CD14-positive monocyte (primary cell): ENCODE results near the gene ETV3L. TPM values are rescaled to one million over a fixed set of nuclear protein-coding genes. Genes with fewer than 3 reads are reported as not detected.
"Not testable (repeated sequence)": the region's sequence is repeated elsewhere in the genome, so short reads cannot be mapped to it uniquely, and the experiment has no call there.

Source experiments
- DNase-seq, 3 donors: peaks; one replicate each; pipeline ENCODE4 v3.0.0-alpha.2; 2011 to 2022
- H2AFZ ChIP-seq: 2 replicates; pipeline ENCODE4 v1.6.0; 2012; ENCODE audit warnings: mild to moderate bottlenecking, low read depth, low read length, inconsistent platforms; ENCODE audit not compliant: insufficient read depth, poor library complexity, severe bottlenecking
- H3K27ac ChIP-seq, 2 donors: 1 replicate in 1 of 2; 2 replicates in 1 of 2; pipeline ENCODE4 v1.5.1; 2012 to 2013; ENCODE audit warnings: low read length in 2 of 2, control low read depth in 1 of 2, inconsistent platforms in 1 of 2, low read depth in 1 of 2, mild to moderate bottlenecking in 1 of 2
- H3K27me3 ChIP-seq, 2 donors: one replicate each; pipeline versions ENCODE4 v1.6.0 to v1.6.1; 2011 to 2013; ENCODE audit warnings: low read length in 2 of 2; ENCODE audit not compliant: control insufficient read depth in 2 of 2, insufficient read depth in 2 of 2
- H3K36me3 ChIP-seq, 2 donors: replicated peaks in 1 of 2; 1 replicate in 1 of 2; 2 replicates in 1 of 2; pipeline versions ENCODE4 v1.5.1 to v1.6.1; 2012 to 2013; ENCODE audit warnings: low read length in 2 of 2, control low read depth in 1 of 2, inconsistent platforms in 1 of 2, mild to moderate bottlenecking in 1 of 2; ENCODE audit not compliant: insufficient read depth in 2 of 2, control insufficient read depth in 1 of 2
- H3K4me1 ChIP-seq, 2 donors: 1 replicate in 1 of 2; 2 replicates in 1 of 2; pipeline versions ENCODE4 v1.5.1 to v1.6.1; 2012 to 2013; ENCODE audit warnings: low read length in 2 of 2, control low read depth in 1 of 2, inconsistent platforms in 1 of 2, mild to moderate bottlenecking in 1 of 2, moderate library complexity in 1 of 2; ENCODE audit not compliant: insufficient read depth in 2 of 2, control insufficient read depth in 1 of 2
- H3K4me2 ChIP-seq: replicated peaks from 2 replicates; pipeline ENCODE3; 2012; ENCODE audit warnings: low read length, moderate library complexity, mild to moderate bottlenecking; ENCODE audit not compliant: poor library complexity, severe bottlenecking; ENCODE audit errors: extremely low read depth
- H3K4me3 ChIP-seq, 3 experiments: fragments of 200-600 bp in 1 of 3; sonication (generic) in 1 of 3; replicated peaks in 1 of 3; 1 replicate in 2 of 3; 2 replicates in 1 of 3; pipeline ENCODE4 v1.5.1; 2011 to 2013; ENCODE audit warnings: low read length in 3 of 3, mild to moderate bottlenecking in 3 of 3, control low read depth in 2 of 3, low read depth in 2 of 3, inconsistent platforms in 1 of 3, moderate library complexity in 1 of 3
- H3K79me2 ChIP-seq: 2 replicates; pipeline ENCODE4 v1.6.0; 2012; ENCODE audit warnings: mild to moderate bottlenecking, control low read depth, inconsistent platforms, low read length, moderate library complexity; ENCODE audit not compliant: insufficient read depth
- H3K9ac ChIP-seq: 2 replicates; pipeline ENCODE4 v1.6.0; 2017; ENCODE audit warnings: low read length, mild to moderate bottlenecking; ENCODE audit not compliant: insufficient read depth, poor library complexity, severe bottlenecking
- H3K9me3 ChIP-seq, 2 donors: replicated peaks in 1 of 2; 1 replicate in 1 of 2; 2 replicates in 1 of 2; pipeline versions ENCODE4 v1.5.1 to v1.6.1; 2012 to 2013; ENCODE audit warnings: low read length in 2 of 2, control low read depth in 1 of 2; ENCODE audit not compliant: control insufficient read depth in 1 of 2, insufficient read depth in 1 of 2
- H4K20me1 ChIP-seq: 2 replicates; pipeline ENCODE4 v1.6.0; 2012; ENCODE audit warnings: mild to moderate bottlenecking, low read length, control low read depth, moderate library complexity; ENCODE audit not compliant: insufficient read depth
- H3K27ac Mint-ChIP-seq, 7 donors: one replicate each; pipeline ENCODE4 v1.8.0; 2020; ENCODE audit warnings: mild to moderate bottlenecking in 7 of 7, mixed read lengths in 7 of 7, moderate library complexity in 6 of 7, inconsistent platforms in 2 of 7
- H3K27me3 Mint-ChIP-seq, 3 donors: one replicate each; pipeline ENCODE4 v1.8.0; 2021 to 2022; ENCODE audit warnings: low read depth in 3 of 3, mild to moderate bottlenecking in 3 of 3, mixed read lengths in 3 of 3, moderate library complexity in 3 of 3, inconsistent platforms in 1 of 3
- H3K36me3 Mint-ChIP-seq, 2 donors: one replicate each; pipeline ENCODE4 v1.8.0; 2020; ENCODE audit warnings: mixed read lengths in 2 of 2, inconsistent platforms in 1 of 2, mild to moderate bottlenecking in 1 of 2
- H3K4me1 Mint-ChIP-seq: one replicate; pipeline ENCODE4 v1.8.0; 2020; ENCODE audit warnings: mild to moderate bottlenecking, mixed read lengths
- H3K4me3 Mint-ChIP-seq, 2 donors: one replicate each; pipeline ENCODE4 v1.8.0; 2020; ENCODE audit warnings: mild to moderate bottlenecking in 2 of 2, mixed read lengths in 2 of 2, moderate library complexity in 1 of 2
- H3K9me3 Mint-ChIP-seq, 7 donors: one replicate each; pipeline ENCODE4 v1.8.0; 2020 to 2022; ENCODE audit warnings: mixed read lengths in 7 of 7, mild to moderate bottlenecking in 6 of 7, moderate library complexity in 6 of 7, inconsistent platforms in 2 of 7
- WGBS: methylation state at CpG from one replicate; pipeline ENCODE4 v1.1.5; 2013; ENCODE audit warnings: missing lambda C conversion rate; ENCODE audit not compliant: insufficient coverage; 5-methylcytosine and 5-hydroxymethylcytosine counted together
- intact Hi-C, 2 donors: fragments of 100-400 bp; cut with micrococcal nuclease; formaldehyde crosslinking; loops; one replicate each; pipeline versions ENCODE4 v1.15.0 to v1.15.1; 2023
- polyA plus RNA-seq, 3 donors: library from polyadenylated mRNA; depleted of rRNA in 1 of 3; unstranded in 2 of 3; stranded (reverse) in 1 of 3; fragments of 300-500 nt in 2 of 3; fragments of >200 nt in 1 of 3; fragmentation: Illumina TruSeq in 2 of 3; gene quantifications; 1 replicate in 2 of 3; 2 replicates in 1 of 3; pipeline ENCODE4 v1.2.3, GENCODE V29; 2012 to 2021
- TF ChIP-seq, protein P1 (sequence below): fragments of 200-600 bp; IDR thresholded peaks from one replicate; pipeline ENCODE4 v1.8.0; 2022; ENCODE audit warnings: antibody characterized with exemption, mild to moderate bottlenecking

ETV3L gene
- polyA plus RNA-seq, 3 donors = 0.26 to 0.41 TPM; not detected in 1

DNA sequence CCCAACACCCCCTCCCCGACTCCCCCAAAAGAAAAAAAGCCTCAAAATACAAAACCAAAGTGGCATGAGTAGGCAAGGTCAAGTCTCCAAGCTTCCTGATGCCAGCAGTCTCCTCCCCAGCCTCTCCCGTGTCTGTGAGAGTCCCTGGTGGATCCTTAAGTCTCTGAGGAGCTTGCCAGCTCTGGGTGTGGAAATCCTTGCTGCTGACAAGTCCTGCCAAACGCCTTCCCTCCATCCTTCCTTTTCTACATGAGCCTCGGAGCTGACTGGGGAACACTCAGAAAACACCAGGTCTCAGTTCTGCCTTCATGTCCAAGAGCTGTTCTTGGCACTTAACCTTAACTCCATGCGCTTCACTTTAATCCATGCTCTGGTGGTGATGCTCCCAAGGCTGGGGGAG, 3.7 kb upstream of the ETV3L start:
- intact Hi-C loops = no loop called here
- no CpG with 5 or more reads among the region's 5 CpGs for WGBS
- H3K27ac Mint-ChIP-seq = peak overlapping the region in 6 of 7 donors; percentile 1 to 85 (median 49)

DNA sequence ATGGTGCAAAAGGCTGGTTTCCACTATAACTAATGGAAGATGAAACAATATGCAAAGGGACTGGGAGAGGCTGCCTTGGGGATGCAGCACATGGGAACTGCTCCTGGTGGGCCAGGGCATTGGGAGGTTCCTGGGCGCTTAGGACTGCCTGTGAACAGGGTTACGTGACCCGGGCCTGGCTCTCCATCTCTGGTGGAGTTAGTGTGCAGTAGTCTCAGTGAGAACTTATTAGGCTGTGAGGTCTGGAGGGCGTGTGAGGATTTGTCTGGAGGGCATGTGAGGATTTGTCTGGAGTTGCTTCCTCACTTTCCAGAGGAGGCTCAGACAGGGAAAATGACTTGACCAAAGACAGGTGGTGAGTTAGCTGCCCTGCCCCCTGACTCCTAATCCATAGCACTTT, 1.5 kb upstream of the ETV3L start:
- H3K4me1 Mint-ChIP-seq = peaks cover 61% of the 10 kb centered on the region
- Histone ChIP-seq H2AFZ (no peak overlapping the region), H3K9me3 (no peaks in the 10 kb centered on the region), H3K36me3 (no peaks in the 10 kb centered on the region), H3K27me3 (no peaks in the 10 kb centered on the region), H3K4me1 (peaks cover 44 to 64% of the 10 kb centered on the region in 2 donors), H3K4me3 (no peak overlapping the region), H3K4me2 (no peak overlapping the region), H3K27ac (no peak overlapping the region), H3K79me2 (no peaks in the 10 kb centered on the region), H4K20me1 (no peaks in the 10 kb centered on the region), H3K9ac (no peak overlapping the region)
- H3K27me3 Mint-ChIP-seq = peaks cover 4 to 8% (median 8%) of the 10 kb centered on the region in 3 donors
- WGBS = 80% methylated on average over 1 of the region's 4 CpGs
- H3K27ac Mint-ChIP-seq = peak overlapping the region in 3 of 7 donors; percentile 9 to 78 (median 46)
- intact Hi-C loops = no loop called here
- TF ChIP-seq, protein P1, sequence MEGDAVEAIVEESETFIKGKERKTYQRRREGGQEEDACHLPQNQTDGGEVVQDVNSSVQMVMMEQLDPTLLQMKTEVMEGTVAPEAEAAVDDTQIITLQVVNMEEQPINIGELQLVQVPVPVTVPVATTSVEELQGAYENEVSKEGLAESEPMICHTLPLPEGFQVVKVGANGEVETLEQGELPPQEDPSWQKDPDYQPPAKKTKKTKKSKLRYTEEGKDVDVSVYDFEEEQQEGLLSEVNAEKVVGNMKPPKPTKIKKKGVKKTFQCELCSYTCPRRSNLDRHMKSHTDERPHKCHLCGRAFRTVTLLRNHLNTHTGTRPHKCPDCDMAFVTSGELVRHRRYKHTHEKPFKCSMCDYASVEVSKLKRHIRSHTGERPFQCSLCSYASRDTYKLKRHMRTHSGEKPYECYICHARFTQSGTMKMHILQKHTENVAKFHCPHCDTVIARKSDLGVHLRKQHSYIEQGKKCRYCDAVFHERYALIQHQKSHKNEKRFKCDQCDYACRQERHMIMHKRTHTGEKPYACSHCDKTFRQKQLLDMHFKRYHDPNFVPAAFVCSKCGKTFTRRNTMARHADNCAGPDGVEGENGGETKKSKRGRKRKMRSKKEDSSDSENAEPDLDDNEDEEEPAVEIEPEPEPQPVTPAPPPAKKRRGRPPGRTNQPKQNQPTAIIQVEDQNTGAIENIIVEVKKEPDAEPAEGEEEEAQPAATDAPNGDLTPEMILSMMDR = no peak
- no peaks in the 10 kb centered on the region for H3K9me3 Mint-ChIP-seq
- peak overlapping the region in 1 of 2 donors; percentile 19 for H3K4me3 Mint-ChIP-seq
- peaks cover 2 to 3% of the 10 kb centered on the region in 2 donors for H3K36me3 Mint-ChIP-seq
- DNase-seq = no peak

More for the DNA sequence above, 3.7 kb upstream of the ETV3L start:
- Histone ChIP-seq H3K27ac (peak overlapping the region in 1 of 2 donors; percentile 37), H3K9ac (no peak overlapping the region), H3K27me3 (no peaks in the 10 kb centered on the region), H4K20me1 (no peaks in the 10 kb centered on the region), H2AFZ (no peak overlapping the region), H3K9me3 (no peaks in the 10 kb centered on the region), H3K4me3 (no peak overlapping the region), H3K4me1 (peaks cover 58 to 81% of the 10 kb centered on the region in 2 donors), H3K4me2 (no peak overlapping the region), H3K36me3 (no peaks in the 10 kb centered on the region), H3K79me2 (no peaks in the 10 kb centered on the region)
- Mint-ChIP-seq H3K27me3 (peaks cover 8 to 14% (median 9%) of the 10 kb centered on the region in 3 donors), H3K4me1 (peaks cover 78% of the 10 kb centered on the region), H3K9me3 (no peaks in the 10 kb centered on the region), H3K36me3 (peaks cover 2 to 5% of the 10 kb centered on the region in 2 donors), H3K4me3 (no peak overlapping the region)
- peak in 1 of 3 donors; percentile 30 for DNase-seq
- TF ChIP-seq, protein P1 = no peak

DNA sequence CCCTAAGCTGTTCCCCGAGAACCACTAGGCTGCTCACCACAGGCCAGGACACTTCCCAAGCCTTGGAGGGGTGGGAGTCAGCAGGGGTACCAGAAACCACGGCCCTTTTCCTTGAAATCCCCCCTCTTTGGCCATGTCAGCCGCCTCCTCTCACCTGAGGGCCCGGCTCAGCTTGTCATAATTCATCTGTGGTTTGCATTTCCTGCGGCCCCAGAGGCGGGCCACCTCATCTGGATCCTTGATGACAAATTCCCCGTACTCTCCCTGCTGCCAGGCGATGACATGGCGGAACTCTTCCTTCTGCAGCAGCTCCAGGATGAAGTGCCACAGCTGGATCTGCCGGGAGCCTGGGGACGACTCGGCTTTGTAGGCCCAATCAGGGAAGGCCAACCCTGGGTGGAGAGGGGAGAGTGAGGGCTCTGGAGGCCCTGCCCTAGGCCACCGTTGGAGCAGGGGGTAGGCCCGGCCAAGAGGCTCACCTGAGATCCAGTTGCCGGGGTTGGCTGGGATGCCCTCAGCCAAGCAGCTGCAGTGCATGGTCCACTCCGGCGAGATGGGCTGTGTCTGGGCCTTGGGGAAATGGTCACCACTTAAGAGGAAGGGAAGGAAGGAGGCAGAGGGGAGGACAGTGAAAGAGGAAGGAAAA, 498 bp downstream of the ETV3L start:
- H2AFZ ChIP-seq, H4K20me1 ChIP-seq, H3K9me3 Mint-ChIP-seq, H3K9me3 ChIP-seq, H3K27me3 ChIP-seq, H3K36me3 Mint-ChIP-seq, H3K36me3 ChIP-seq, H3K27me3 Mint-ChIP-seq, H3K79me2 ChIP-seq: not testable (repeated sequence)
- peak overlapping the region in 1 of 3 experiments; percentile 30 for H3K4me3 ChIP-seq
- H3K4me1 ChIP-seq = peaks cover 32 to 43% of the 10 kb centered on the region in 2 donors
- peak overlapping the region; percentile 42 for H3K4me2 ChIP-seq
- H3K27ac Mint-ChIP-seq = peak overlapping the region; percentile 10 to 86 (median 78)
- peak overlapping the region; percentile 18 for H3K9ac ChIP-seq
- intact Hi-C loops = loop anchor here in 1 of 2 donors (2.0 kb wide), 1 partner anchor 56 kb away; no protein-coding TSS in a partner anchor
- 50% methylated on average over 8 of the region's 17 CpGs for WGBS
- H3K4me1 Mint-ChIP-seq = peaks cover 45% of the 10 kb centered on the region
- peak overlapping the region in 1 of 2 donors; percentile 61 for H3K4me3 Mint-ChIP-seq
- DNase-seq = peak in 1 of 3 donors; percentile 26
- H3K27ac ChIP-seq = peak overlapping the region; percentile 37 to 72
